ENCODE results near the gene PFDN1.
A peak's percentile ranks its signal among the peaks of the same experiment; 100 is the strongest.
"Not testable (repeated sequence)": the region's sequence is repeated elsewhere in the genome, so short reads cannot be mapped to it uniquely, and the experiment has no call there.

Gene PFDN1

GRCh38 chr5:140302786-140303639 is at the start of gene PFDN1:
Gene PFDN1 (minus strand): TSS chr5:140303101. CDS start chr5:140303073, 28 bp downstream.
- DNase-seq, result peak; percentile 93

GRCh38 chr5:140351609-140352334 is 48.9 kb upstream of the PFDN1 start:
- DNase-seq, result peak; percentile 72

GRCh38 chr5:140349244-140349643 is 46.3 kb upstream of the PFDN1 start:
- DNase-seq, result no peak

- no peak for DNase-seq
These were observed 45.2 kb upstream of the PFDN1 start for GRCh38 chr5:140348104-140348503.

- DNase-seq, result no peak
These were observed 44.5 kb upstream of the PFDN1 start for GRCh38 chr5:140347360-140347759.

GRCh38 chr5:140346348-140347221 is 43.7 kb upstream of the PFDN1 start, which contains the start of gene HBEGF:
Gene HBEGF (minus strand): TSS chr5:140346603. CDS start chr5:140346328, 275 bp downstream.
- DNase-seq, result no peak

GRCh38 chr5:140345919-140346347 is 43.0 kb upstream of the PFDN1 start:
- DNase-seq, result peak; percentile 87

- no peak for DNase-seq
These were observed 42.0 kb upstream of the PFDN1 start for GRCh38 chr5:140344683-140345423.

GRCh38 chr5:140343849-140344248 is 40.9 kb upstream of the PFDN1 start:
- not testable (repeated sequence) for DNase-seq

GRCh38 chr5:140342896-140343295 is 40.0 kb upstream of the PFDN1 start:
- no peak for DNase-seq

GRCh38 chr5:140342287-140342686 is 39.4 kb upstream of the PFDN1 start:
- no peak for DNase-seq

GRCh38 chr5:140341591-140341990 is 38.7 kb upstream of the PFDN1 start:
- no peak for DNase-seq

- no peak for DNase-seq
These were observed 37.8 kb upstream of the PFDN1 start for GRCh38 chr5:140340605-140341121.

- DNase-seq, result no peak
These were observed 36.7 kb upstream of the PFDN1 start for GRCh38 chr5:140339636-140340035.

GRCh38 chr5:140338908-140339307 is 36.0 kb upstream of the PFDN1 start:
- no peak for DNase-seq

- DNase-seq, result no peak
These were observed 35.4 kb upstream of the PFDN1 start for GRCh38 chr5:140338336-140338735.

GRCh38 chr5:140337880-140338279 is 35.0 kb upstream of the PFDN1 start:
- no peak for DNase-seq

GRCh38 chr5:140336388-140336787 is 33.5 kb upstream of the PFDN1 start:
- no peak for DNase-seq

GRCh38 chr5:140331638-140332037 is 28.7 kb upstream of the PFDN1 start:
- no peak for DNase-seq

GRCh38 chr5:140329739-140330481 is 27.0 kb upstream of the PFDN1 start:
- no peak for DNase-seq
